ENCODE results near the gene UBN2.
"Not testable (repeated sequence)": the region's sequence is repeated elsewhere in the genome, so short reads cannot be mapped to it uniquely, and the experiment has no call there.

UBN2 gene

GRCh38 chr7:139230774-139231512, at the start of gene UBN2:
UBN2 (plus strand) TSS chr7:139231237; CDS start chr7:139231485, 248 bp downstream.
- DNase-seq, result peak; percentile 98

- no peak for DNase-seq
Observed at GRCh38 chr7:139181404-139181803, 49.6 kb upstream of the UBN2 start.

GRCh38 chr7:139182363-139182762, 48.7 kb upstream of the UBN2 start:
- DNase-seq, result no peak

GRCh38 chr7:139183251-139183650, 47.8 kb upstream of the UBN2 start:
- DNase-seq, result no peak

- DNase-seq, result peak; percentile 73
Observed at GRCh38 chr7:139183878-139184338, 47.1 kb upstream of the UBN2 start.

- DNase-seq, result no peak
Observed at GRCh38 chr7:139186146-139186545, 44.9 kb upstream of the UBN2 start.

GRCh38 chr7:139189357-139189756, 41.7 kb upstream of the UBN2 start:
- no peak for DNase-seq

- no peak for DNase-seq
Observed at GRCh38 chr7:139192014-139192706, 38.9 kb upstream of the UBN2 start.

GRCh38 chr7:139200382-139200781, 30.7 kb upstream of the UBN2 start:
- DNase-seq, result no peak

GRCh38 chr7:139203992-139204391, 27.0 kb upstream of the UBN2 start:
- DNase-seq, result no peak

GRCh38 chr7:139205843-139206242, 25.2 kb upstream of the UBN2 start:
- DNase-seq, result no peak

- DNase-seq, result no peak
Observed at GRCh38 chr7:139212133-139212532, 18.9 kb upstream of the UBN2 start.

- DNase-seq, result not testable (repeated sequence)
Observed at GRCh38 chr7:139213489-139213888, 17.5 kb upstream of the UBN2 start.

GRCh38 chr7:139218173-139218572, 12.9 kb upstream of the UBN2 start:
- no peak for DNase-seq

- DNase-seq, result no peak
Observed at GRCh38 chr7:139224219-139224618, 6.8 kb upstream of the UBN2 start.

GRCh38 chr7:139224836-139225235, 6.2 kb upstream of the UBN2 start:
- DNase-seq, result not testable (repeated sequence)

- DNase-seq, result not testable (repeated sequence)
Observed at GRCh38 chr7:139225286-139226157, 5.5 kb upstream of the UBN2 start.

GRCh38 chr7:139226158-139226515, 4.9 kb upstream of the UBN2 start:
- DNase-seq, result not testable (repeated sequence)

- DNase-seq, result not testable (repeated sequence)
Observed at GRCh38 chr7:139226988-139227488, 4.0 kb upstream of the UBN2 start.

GRCh38 chr7:139230023-139230422, 1.0 kb upstream of the UBN2 start:
- no peak for DNase-seq

- no peak for DNase-seq
Observed at GRCh38 chr7:139230484-139230773, 608 bp upstream of the UBN2 start.

- peak; percentile 33 for DNase-seq
Observed at GRCh38 chr7:139231513-139232376, 708 bp downstream of the UBN2 start.

- DNase-seq, result no peak
Observed at GRCh38 chr7:139232377-139232717, 1.3 kb downstream of the UBN2 start.
